OCI-LY7 (cell line): Measurements from ENCODE around the gene ZNF367. TPM values are rescaled to one million over a fixed set of nuclear protein-coding genes. Genes with fewer than 3 reads are reported as not detected.

Experiments
- BruUV-seq: library from RNA; stranded (reverse); fragments of 400-500 nt; replicated peaks from 2 replicates; lab custom pipeline; 2021; lab: Mats Ljungman, UMichigan
- CTCF ChIA-PET: fragments of 300-600 bp; sonication (Branson Sonifier 250); formaldehyde crosslinking; loops from one replicate; lab custom pipeline; 2022; ENCODE audit warnings: antibody characterized with exemption; ENCODE audit not compliant: unreplicated experiment; lab: Charles Lee
- POLR2A ChIA-PET: fragments of 300-600 bp; sonication (Branson Sonifier 250); formaldehyde crosslinking; loops from one replicate; lab custom pipeline; 2022; ENCODE audit warnings: antibody characterized with exemption; lab: Charles Lee
- DNase-seq: peaks from one replicate; pipeline ENCODE4 v3.0.0-alpha.2; 2015; ENCODE audit warnings: low spot score
- H2AFZ ChIP-seq: fragments of 200-600 bp; sonication (generic), shearing (Covaris generic); 2 replicates; pipeline ENCODE4 v1.6.1; 2014; ENCODE audit warnings: mild to moderate bottlenecking, antibody characterized with exemption, low read length, moderate library complexity
- H3K27ac ChIP-seq: fragments of 200-600 bp; sonication (generic); 2 replicates; pipeline ENCODE4 v1.5.1; 2014; ENCODE audit warnings: mixed run types, low read depth, mild to moderate bottlenecking, moderate library complexity, low read length, inconsistent platforms; ENCODE audit not compliant: poor library complexity, severe bottlenecking
- H3K36me3 ChIP-seq: fragments of 200-600 bp; sonication (generic); 2 replicates; pipeline ENCODE4 v1.6.1; 2014; ENCODE audit warnings: mild to moderate bottlenecking, antibody characterized with exemption, low read length, moderate library complexity, mixed read lengths; ENCODE audit not compliant: insufficient read depth
- H3K4me1 ChIP-seq: fragments of 200-600 bp; sonication (generic); 2 replicates; pipeline ENCODE4 v1.5.1; 2014; ENCODE audit warnings: mild to moderate bottlenecking, low read length; ENCODE audit not compliant: insufficient read depth, poor library complexity, severe bottlenecking
- H3K4me2 ChIP-seq: fragments of 200-600 bp; sonication (generic); 2 replicates; pipeline ENCODE4 v1.6.1; 2014; ENCODE audit warnings: mild to moderate bottlenecking, low read length
- H3K4me3 ChIP-seq: fragments of 200-600 bp; sonication (generic); 2 replicates; pipeline ENCODE4 v1.5.1; 2014; ENCODE audit warnings: mild to moderate bottlenecking, low read depth, low read length; ENCODE audit not compliant: poor library complexity, severe bottlenecking
- H3K79me2 ChIP-seq: fragments of 200-600 bp; sonication (generic); 2 replicates; pipeline ENCODE4 v1.6.1; 2016; ENCODE audit warnings: low read depth, mild to moderate bottlenecking, low read length, moderate library complexity, mixed read lengths; ENCODE audit not compliant: insufficient read depth
- H3K9me2 ChIP-seq: fragments of 200-600 bp; sonication (generic); 2 replicates; pipeline ENCODE4 v1.6.1; 2016; ENCODE audit warnings: mild to moderate bottlenecking, low read length, mixed read lengths; ENCODE audit not compliant: insufficient read depth
- H3K9me3 ChIP-seq: fragments of 200-600 bp; sonication (generic); 2 replicates; pipeline ENCODE4 v1.6.1; 2014; ENCODE audit warnings: mild to moderate bottlenecking, mixed run types, low read length, mixed read lengths
- H4K20me1 ChIP-seq: fragments of 200-600 bp; sonication (generic); 2 replicates; pipeline ENCODE4 v1.6.1; 2014; ENCODE audit warnings: mild to moderate bottlenecking, antibody characterized with exemption, low read length, moderate library complexity, mixed read lengths; ENCODE audit not compliant: insufficient read depth
- CTCF ChIP-seq: fragments of 200-600 bp; sonication (generic); conservative IDR thresholded peaks from 2 replicates; pipeline ENCODE4 v1.5.1; 2014; ENCODE audit warnings: mild to moderate bottlenecking, antibody characterized with exemption, low read length, moderate library complexity, mixed read lengths
- EZH2phosphoT487 ChIP-seq: fragments of 200-600 bp; sonication (generic); IDR thresholded peaks from 2 replicates; pipeline ENCODE4 v1.6.1; 2018; ENCODE audit warnings: low read depth, borderline replicate concordance, mild to moderate bottlenecking, mixed run types, antibody characterized with exemption, low read length, moderate library complexity, mixed read lengths
- intact Hi-C: fragments of 100-400 bp; cut with micrococcal nuclease; formaldehyde crosslinking; loops from one replicate; pipeline ENCODE4 v1.10.0; 2022; ENCODE audit not compliant: unreplicated experiment
- total RNA-seq, 2 experiments: library from RNA; depleted of rRNA in 1 of 2; stranded (reverse); fragments of >200 nt in 1 of 2; shearing (Covaris generic) in 1 of 2; gene quantifications; 2 replicates each; pipeline ENCODE4 v1.2.3, GENCODE V29; 2014 to 2022

Gene ZNF367
- total RNA-seq, 2 experiments from 2014 or later, result 24.6 to 35.1 TPM

GRCh38 chr9:96425500-96426169 is 7.5 kb upstream of the ZNF367 start:
- DNase-seq, result no peak
- intact Hi-C loops, result no loop called here
- POLR2A ChIA-PET, result interaction anchor here (0.7 to 0.8 kb wide), 3 partner anchors 9 to 1645 kb away, joined by 3 to 6 read pairs (median 3); no protein-coding TSS in a partner anchor
- Histone ChIP-seq H3K9me3 (no peaks in the 10 kb centered on the region), H2AFZ (no peak overlapping the region), H3K9me2 (no peaks in the 10 kb centered on the region), H3K4me1 (peaks cover 8% of the 10 kb centered on the region), H3K27ac (no peak overlapping the region), H3K4me3 (no peak overlapping the region), H3K79me2 (peaks cover 3% of the 10 kb centered on the region; the same call in 1 of the 2 replicates), H4K20me1 (no peaks in the 10 kb centered on the region), H3K4me2 (no peak overlapping the region), H3K36me3 (no peaks in the 10 kb centered on the region)
- no TSS peak for BruUV-seq
- TF ChIP-seq EZH2phosphoT487 (no peak), CTCF (no peak)
- CTCF ChIA-PET, result no interaction called here

- Histone ChIP-seq H3K9me3 (no peaks in the 10 kb centered on the region), H3K4me2 (no peak overlapping the region), H3K36me3 (no peaks in the 10 kb centered on the region), H2AFZ (no peak overlapping the region), H3K4me1 (peaks cover 17% of the 10 kb centered on the region), H3K79me2 (peaks cover 16% of the 10 kb centered on the region; the same call in 1 of the 2 replicates), H3K4me3 (no peak overlapping the region), H3K27ac (no peak overlapping the region), H4K20me1 (no peaks in the 10 kb centered on the region), H3K9me2 (no peaks in the 10 kb centered on the region)
- intact Hi-C loops, result no loop called here
- TF ChIP-seq CTCF, result no peak
- TF ChIP-seq EZH2phosphoT487, result no peak
- no peak for DNase-seq
- CTCF ChIA-PET, result no interaction called here
- no TSS peak for BruUV-seq
- POLR2A ChIA-PET, result interaction anchor here (1.1 kb wide), 1 partner anchor 26 kb away, joined by 3 read pairs; the partner anchor contains the start of gene HABP4
These were observed 5.8 kb upstream of the ZNF367 start for GRCh38 chr9:96423985-96424336.
